Activated CD4-positive, alpha-beta T cell treated with anti-CD3 and anti-CD28 coated beads, Interleukin-2, amount 50 U/mL, for 16 hours (primary cell): Measurements from ENCODE around the gene PPP1R2B.
A peak's percentile ranks its signal among the peaks of the same experiment; 100 is the strongest.

Experiments used
- DNase-seq: peaks from one replicate; pipeline ENCODE4 v3.0.0-alpha.2; 2020

The PPP1R2B gene

GRCh38 chr5:156879665-156880285, 29.7 kb downstream of the PPP1R2B start:
- DNase-seq: no peak

GRCh38 chr5:156883316-156883875, 33.3 kb downstream of the PPP1R2B start:
- DNase-seq: no peak

GRCh38 chr5:156888520-156888919, 38.4 kb downstream of the PPP1R2B start:
- DNase-seq: no peak

GRCh38 chr5:156892223-156892622, 42.1 kb downstream of the PPP1R2B start:
- peak; percentile 10 for DNase-seq

GRCh38 chr5:156892864-156893263, 42.8 kb downstream of the PPP1R2B start:
- no peak for DNase-seq

- peak; percentile 27 for DNase-seq
Measured at GRCh38 chr5:156893517-156893916, 43.4 kb downstream of the PPP1R2B start.

GRCh38 chr5:156896546-156896945, 46.5 kb downstream of the PPP1R2B start:
- DNase-seq: no peak
